ENCODE data around the gene SEPTIN11. TPM values are rescaled to one million over a fixed set of nuclear protein-coding genes. Genes with fewer than 3 reads are reported as not detected.
A peak's percentile ranks its signal among the peaks of the same experiment; 100 is the strongest.

The SEPTIN11 gene
- total and polyA plus RNA-seq, 7 experiments from 2014 or later = 9.2 to 29.3 (median 16.5) TPM

DNA sequence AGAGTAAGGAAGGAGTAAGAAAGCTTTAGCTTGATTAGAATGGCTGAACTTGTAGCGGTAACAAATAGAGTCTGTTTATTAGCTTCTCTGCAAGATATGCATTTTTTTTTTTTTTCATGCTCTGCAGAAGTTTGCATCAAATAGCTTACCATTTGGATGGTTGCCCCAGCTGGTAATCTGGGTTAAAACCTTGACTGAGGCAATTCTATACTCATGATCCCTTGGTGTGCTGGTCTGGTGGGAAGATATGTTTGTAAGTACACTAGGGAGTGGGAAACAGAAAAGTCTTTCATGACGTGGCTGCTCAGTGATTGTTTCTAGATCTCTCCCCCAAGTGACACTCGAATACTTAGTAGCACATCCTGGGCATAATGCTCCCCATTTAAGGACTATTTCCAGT, 32.1 kb downstream of the SEPTIN11 start:
- Histone ChIP-seq H3K27ac (ENCODE audit: low read depth, low read length) (no peak overlapping the region), H3K4me3 (ENCODE audit: low read length) (no peak overlapping the region), H3K4me1 (ENCODE audit: control insufficient read depth in 2 of 2, insufficient read depth in 2 of 2, low read length in 2 of 2) (peaks cover 30 to 35% of the 10 kb centered on the region in 2 donors), H3K9me3 (ENCODE audit: control insufficient read depth in 2 of 3, low read length in 3 of 3) (no peaks in the 10 kb centered on the region), H3K36me3 (ENCODE audit: control insufficient read depth in 2 of 3, insufficient read depth in 3 of 3, low read length in 3 of 3) (no peaks in the 10 kb centered on the region), H3K27me3 (ENCODE audit: control insufficient read depth in 2 of 2, insufficient read depth in 2 of 2, low read length in 2 of 2) (no peaks in the 10 kb centered on the region)
- ChIA-PET POLR2A (interaction anchor here (1.3 kb wide), 1 partner anchor 8 kb away, joined by 5 read pairs; no protein-coding TSS in a partner anchor), CTCF (no interaction called here)
- DNase-seq = no peak
- peak overlapping the region in 5 of 10 donors; percentile 26 to 69 (median 39) for H3K4me3 Mint-ChIP-seq
- peaks cover 0 to 8% (median 3%) of the 10 kb centered on the region in 5 donors for H3K36me3 Mint-ChIP-seq
- H3K4me1 Mint-ChIP-seq = peaks cover 37 to 94% (median 81%) of the 10 kb centered on the region in 7 donors
- no peak for ATAC-seq
- H3K27ac Mint-ChIP-seq = peak overlapping the region in 3 of 9 donors; percentile 6 to 52 (median 20)
- H3K9me3 Mint-ChIP-seq = peaks cover 0 to 8% (median 0%) of the 10 kb centered on the region in 11 donors
- H3K27me3 Mint-ChIP-seq = peaks cover 0 to 32% (median 0%) of the 10 kb centered on the region in 5 donors
- intact Hi-C loops (cut with micrococcal nuclease) = loop anchor here in 1 of 2 donors (1.0 kb wide), 2 partner anchors 8 to 13 kb away; no protein-coding TSS in a partner anchor

DNA sequence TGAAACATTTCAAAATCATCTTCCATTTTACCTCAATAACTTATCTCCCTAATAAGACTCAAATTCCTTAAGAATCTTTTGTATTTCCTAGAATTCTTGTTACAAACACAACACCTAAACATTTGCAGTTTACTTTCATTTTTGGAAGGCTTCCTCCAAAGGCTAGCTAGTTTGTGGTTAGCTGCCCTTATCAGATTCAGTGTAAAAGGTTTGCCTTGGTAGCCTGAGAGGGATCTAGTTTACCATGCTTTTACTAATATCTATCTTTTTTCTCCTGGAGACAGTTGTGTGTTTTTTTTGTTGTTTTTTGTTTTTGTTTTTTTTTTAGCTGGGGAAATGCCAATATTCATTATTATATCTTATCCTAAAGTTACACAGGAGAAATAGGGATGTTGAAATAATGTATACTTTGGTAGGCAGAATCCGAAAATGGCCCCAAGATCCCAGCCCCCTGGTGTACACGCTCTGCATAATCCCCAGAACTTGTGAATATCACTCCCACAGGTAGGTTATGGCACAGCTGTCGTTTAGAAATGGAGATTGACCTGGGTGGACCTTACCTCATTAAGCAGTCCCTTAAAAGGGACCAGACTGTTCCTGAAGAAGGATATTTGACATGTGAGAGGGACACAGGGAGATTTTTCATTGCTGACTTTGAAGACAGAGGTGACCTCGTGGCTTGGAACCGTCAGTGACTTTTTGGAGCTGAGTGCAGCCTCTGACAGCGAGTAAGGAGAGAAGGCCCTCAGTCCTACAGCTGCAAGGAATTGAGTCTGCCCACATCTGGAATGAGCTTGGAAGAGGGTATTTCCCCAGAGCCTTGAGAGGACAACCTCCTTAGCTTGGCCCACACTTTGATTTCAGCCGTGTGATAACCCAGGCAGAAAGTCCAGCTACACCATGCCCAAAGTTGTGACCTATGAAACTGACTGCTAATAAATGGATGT, 33.4 kb downstream of the SEPTIN11 start:
- DNase-seq (no peak), ATAC-seq (no peak)
- Mint-ChIP-seq H3K36me3 (peaks cover 0 to 8% (median 3%) of the 10 kb centered on the region in 5 donors), H3K4me3 (peak overlapping the region in 7 of 10 donors; percentile 44 to 72 (median 57)), H3K27me3 (peaks cover 0 to 33% (median 0%) of the 10 kb centered on the region in 5 donors), H3K4me1 (peaks cover 40 to 92% (median 79%) of the 10 kb centered on the region in 7 donors), H3K9me3 (peaks cover 0 to 8% (median 0%) of the 10 kb centered on the region in 11 donors), H3K27ac (peak overlapping the region in 2 of 9 donors; percentile 24 to 70)
- Histone ChIP-seq H3K4me1 (ENCODE audit: control insufficient read depth in 2 of 2, insufficient read depth in 2 of 2, low read length in 2 of 2) (peaks cover 30 to 36% of the 10 kb centered on the region in 2 donors), H3K27ac (ENCODE audit: low read depth, low read length) (no peak overlapping the region), H3K27me3 (ENCODE audit: control insufficient read depth in 2 of 2, insufficient read depth in 2 of 2, low read length in 2 of 2) (no peaks in the 10 kb centered on the region), H3K4me3 (ENCODE audit: low read length) (no peak overlapping the region), H3K9me3 (ENCODE audit: control insufficient read depth in 2 of 3, low read length in 3 of 3) (no peaks in the 10 kb centered on the region), H3K36me3 (ENCODE audit: control insufficient read depth in 2 of 3, insufficient read depth in 3 of 3, low read length in 3 of 3) (no peaks in the 10 kb centered on the region)
- intact Hi-C loops (cut with micrococcal nuclease) = loop anchor here in 1 of 2 donors (1.0 kb wide), 1 partner anchor 11 kb away; no protein-coding TSS in a partner anchor
- ChIA-PET POLR2A (interaction anchor here (0.6 kb wide), 2 partner anchors 11 to 19 kb away, joined by 3 to 5 read pairs; no protein-coding TSS in a partner anchor), CTCF (interaction anchor here (0.6 to 2.1 kb wide), 4 partner anchors 10 to 375 kb away, joined by 3 to 5 read pairs (median 4); no protein-coding TSS in a partner anchor)

DNA sequence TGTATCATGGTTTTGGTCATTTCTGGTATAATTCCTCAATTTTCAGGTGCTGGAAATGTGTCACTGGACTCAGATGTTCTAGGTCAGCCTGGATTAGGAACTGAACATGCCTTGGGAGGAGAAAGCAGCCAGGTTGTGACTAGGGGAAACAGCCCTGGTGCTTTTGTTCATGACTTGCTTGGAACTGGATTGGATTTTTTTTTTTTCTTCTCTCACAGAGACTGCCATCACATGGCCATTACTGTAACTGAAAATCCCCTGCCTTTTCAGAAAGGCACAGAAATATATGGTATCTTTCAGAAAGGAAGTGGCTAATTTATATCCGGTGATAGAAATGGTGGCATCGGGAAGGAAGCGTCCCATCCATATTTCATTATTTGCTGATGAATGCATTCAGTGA, 34.6 kb downstream of the SEPTIN11 start:
- H3K27me3 Mint-ChIP-seq = peaks cover 0 to 34% (median 0%) of the 10 kb centered on the region in 5 donors
- peaks cover 36 to 92% (median 79%) of the 10 kb centered on the region in 7 donors for H3K4me1 Mint-ChIP-seq
- H3K36me3 Mint-ChIP-seq = peaks cover 0 to 8% (median under 1%) of the 10 kb centered on the region in 5 donors
- Histone ChIP-seq H3K4me3 (ENCODE audit: low read length) (no peak overlapping the region), H3K36me3 (ENCODE audit: control insufficient read depth in 2 of 3, insufficient read depth in 3 of 3, low read length in 3 of 3) (no peaks in the 10 kb centered on the region), H3K4me1 (ENCODE audit: control insufficient read depth in 2 of 2, insufficient read depth in 2 of 2, low read length in 2 of 2) (peaks cover 35 to 37% of the 10 kb centered on the region in 2 donors), H3K27ac (ENCODE audit: low read depth, low read length) (no peak overlapping the region), H3K9me3 (ENCODE audit: control insufficient read depth in 2 of 3, low read length in 3 of 3) (no peaks in the 10 kb centered on the region), H3K27me3 (ENCODE audit: control insufficient read depth in 2 of 2, insufficient read depth in 2 of 2, low read length in 2 of 2) (no peaks in the 10 kb centered on the region)
- DNase-seq = peak in 4 of 9 donors; percentile 17 to 34 (median 22)
- ChIA-PET POLR2A (no interaction called here), CTCF (interaction anchor here (2.1 kb wide), 1 partner anchor 13 kb away, joined by 5 read pairs; no protein-coding TSS in a partner anchor)
- H3K4me3 Mint-ChIP-seq = peak overlapping the region; percentile 19 to 72 (median 52)
- peak; percentile 68 for ATAC-seq
- intact Hi-C loops (cut with micrococcal nuclease) = loop anchor here (1.0 to 2.0 kb wide), 2 partner anchors 34 to 35 kb away; partner anchors contain the start of gene SEPTIN11 (in 1 of the 2)
- H3K27ac Mint-ChIP-seq = peak overlapping the region in 6 of 9 donors; percentile 33 to 61 (median 44)
- peaks cover 0 to 4% (median 0%) of the 10 kb centered on the region in 11 donors for H3K9me3 Mint-ChIP-seq

DNA sequence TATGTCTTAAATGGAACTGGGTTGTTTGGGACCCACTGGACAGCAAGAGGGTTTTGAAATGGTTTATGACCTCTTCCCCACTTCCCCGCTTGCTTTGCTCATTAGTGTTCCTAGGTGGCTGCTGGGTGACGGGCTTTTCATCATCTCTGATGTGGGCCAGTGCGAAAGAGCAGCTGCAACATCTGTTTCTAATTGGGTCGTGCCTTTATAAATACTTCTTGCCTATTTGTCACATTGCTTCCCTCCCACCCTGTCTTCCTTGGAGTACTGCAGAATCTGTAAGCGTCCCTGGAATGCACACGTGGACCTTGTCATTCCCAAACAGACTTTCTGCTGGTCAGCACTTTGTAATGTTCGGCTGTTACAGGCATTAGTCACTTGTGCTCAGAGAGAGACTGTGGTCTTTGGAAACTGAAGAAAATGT, 35.2 kb downstream of the SEPTIN11 start:
- no peak for DNase-seq
- Mint-ChIP-seq H3K9me3 (peaks cover 0 to 2% (median 0%) of the 10 kb centered on the region in 11 donors), H3K4me3 (peak overlapping the region in 5 of 10 donors; percentile 12 to 62 (median 31)), H3K4me1 (peaks cover 34 to 95% (median 81%) of the 10 kb centered on the region in 7 donors), H3K27me3 (peaks cover 0 to 34% (median 0%) of the 10 kb centered on the region in 5 donors), H3K27ac (peak overlapping the region in 1 of 9 donors; percentile 53), H3K36me3 (peaks cover 0 to 9% (median 0%) of the 10 kb centered on the region in 5 donors)
- ChIA-PET POLR2A (interaction anchor here (0.6 to 0.7 kb wide), 2 partner anchors 12 to 1230 kb away, joined by 4 read pairs; no protein-coding TSS in a partner anchor), CTCF (interaction anchor here (0.8 kb wide), 1 partner anchor 14 kb away, joined by 3 read pairs; no protein-coding TSS in a partner anchor)
- H3K4me3 ChIP-seq (ENCODE audit: low read length) = no peak overlapping the region
- no peaks in the 10 kb centered on the region for H3K9me3 ChIP-seq (ENCODE audit: control insufficient read depth in 2 of 3, low read length in 3 of 3)
- peaks cover 35 to 37% of the 10 kb centered on the region in 2 donors for H3K4me1 ChIP-seq (ENCODE audit: control insufficient read depth in 2 of 2, insufficient read depth in 2 of 2, low read length in 2 of 2)
- ATAC-seq = no peak
- H3K27ac ChIP-seq (ENCODE audit: low read depth, low read length) = no peak overlapping the region
- no peaks in the 10 kb centered on the region for H3K36me3 ChIP-seq (ENCODE audit: control insufficient read depth in 2 of 3, insufficient read depth in 3 of 3, low read length in 3 of 3)
- intact Hi-C loops (cut with micrococcal nuclease) = loop anchor here (1.0 to 2.0 kb wide), 2 partner anchors 34 to 36 kb away; partner anchors contain the start of gene SEPTIN11 (in 1 of the 2)
- no peaks in the 10 kb centered on the region for H3K27me3 ChIP-seq (ENCODE audit: control insufficient read depth in 2 of 2, insufficient read depth in 2 of 2, low read length in 2 of 2)

DNA sequence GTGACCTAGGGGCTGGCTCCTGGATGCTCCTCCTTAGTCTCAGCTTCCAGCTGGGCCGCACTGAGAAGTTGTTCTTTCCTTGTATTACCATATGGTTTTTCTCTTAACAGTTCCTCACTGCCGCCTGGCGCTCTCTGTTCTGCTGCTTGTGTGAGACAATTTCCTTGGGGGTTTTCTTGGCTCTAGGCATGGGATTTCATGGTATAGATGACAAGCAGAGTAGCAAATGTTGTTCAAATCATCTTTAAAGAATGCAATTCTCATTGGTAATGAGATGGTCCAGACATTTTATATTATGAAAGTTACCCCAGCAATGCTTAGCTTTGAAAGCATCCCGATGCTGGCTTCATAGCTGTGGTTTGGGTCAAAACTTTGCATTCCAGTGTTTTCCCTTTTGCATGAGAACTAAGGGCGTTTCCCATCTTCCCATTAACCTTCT, 37.6 kb downstream of the SEPTIN11 start:
- Mint-ChIP-seq H3K27me3 (peaks cover 0 to 36% (median 0%) of the 10 kb centered on the region in 5 donors), H3K4me3 (peak overlapping the region in 1 of 10 donors; percentile 22), H3K36me3 (peaks cover 0 to 18% (median 0%) of the 10 kb centered on the region in 5 donors), H3K4me1 (peaks cover 45 to 97% (median 88%) of the 10 kb centered on the region in 7 donors), H3K9me3 (peaks cover 0 to 6% (median 0%) of the 10 kb centered on the region in 11 donors), H3K27ac (peak overlapping the region in 6 of 9 donors; percentile 2 to 97 (median 42))
- ChIA-PET POLR2A (interaction anchor here (1.1 to 4.7 kb wide), 4 partner anchors 8 to 19 kb away, joined by 4 to 34 read pairs (median 4); no protein-coding TSS in a partner anchor), CTCF (interaction anchor here (1.1 kb wide), 1 partner anchor 45 kb away, joined by 3 read pairs; no protein-coding TSS in a partner anchor)
- intact Hi-C loops (cut with micrococcal nuclease) = no loop called here
- no peak overlapping the region for H3K27ac ChIP-seq (ENCODE audit: low read depth, low read length)
- no peaks in the 10 kb centered on the region for H3K27me3 ChIP-seq (ENCODE audit: control insufficient read depth in 2 of 2, insufficient read depth in 2 of 2, low read length in 2 of 2)
- H3K4me1 ChIP-seq (ENCODE audit: control insufficient read depth in 2 of 2, insufficient read depth in 2 of 2, low read length in 2 of 2) = peaks cover 39 to 55% of the 10 kb centered on the region in 2 donors
- no peaks in the 10 kb centered on the region for H3K36me3 ChIP-seq (ENCODE audit: control insufficient read depth in 2 of 3, insufficient read depth in 3 of 3, low read length in 3 of 3)
- no peak for ATAC-seq
- H3K9me3 ChIP-seq (ENCODE audit: control insufficient read depth in 2 of 3, low read length in 3 of 3) = no peaks in the 10 kb centered on the region
- no peak for DNase-seq
- no peak overlapping the region for H3K4me3 ChIP-seq (ENCODE audit: low read length)

Data from naive thymus-derived CD4-positive, alpha-beta T cell (primary cell).